Peyer's patch (tissue), 4 donors: ENCODE measurements around the gene XKR7. TPM values are rescaled to one million over a fixed set of nuclear protein-coding genes. Genes with fewer than 3 reads are reported as not detected.

Experiments
- DNase-seq, 3 donors: peaks; one replicate each; pipeline ENCODE4 v3.0.0-alpha.2; 2017 to 2019
- H3K27ac ChIP-seq, 4 donors: fragments of 200-600 bp; sonication (generic); one replicate each; pipeline ENCODE4 v1.5.1; 2016 to 2019
- H3K27me3 ChIP-seq, 2 donors: fragments of 200-600 bp; sonication (generic); one replicate each; pipeline ENCODE4 v1.5.1; 2019
- H3K36me3 ChIP-seq, 3 donors: fragments of 200-600 bp; sonication (generic); one replicate each; pipeline ENCODE4 v1.5.1; 2016 to 2019
- H3K4me1 ChIP-seq, 4 donors: fragments of 200-600 bp; sonication (generic); one replicate each; pipeline ENCODE4 v1.5.1; 2016 to 2019
- H3K4me3 ChIP-seq, 4 donors: fragments of 200-600 bp; sonication (generic); 1 replicate in 3 of 4; 2 replicates in 1 of 4; pipeline ENCODE4 v1.5.1; 2016 to 2019; ENCODE audit warnings: mild to moderate bottlenecking in 1 of 4
- H3K9me3 ChIP-seq, 4 donors: fragments of 200-600 bp; sonication (generic); one replicate each; pipeline ENCODE4 v1.5.1; 2016 to 2019; ENCODE audit warnings: mild to moderate bottlenecking in 1 of 4
- CTCF ChIP-seq, 6 experiments: fragments of 450-650 bp in 4 of 6; fragments of 200-600 bp in 2 of 6; sonication (generic) in 1 of 6; IDR thresholded peaks; one replicate each; pipeline ENCODE4 v1.5.1; 2017 to 2019; ENCODE audit warnings: antibody characterized with exemption in 6 of 6, mild to moderate bottlenecking in 3 of 6, moderate library complexity in 1 of 6
- POLR2A ChIP-seq, 2 donors: fragments of 450-650 bp; IDR thresholded peaks; one replicate each; pipeline ENCODE4 v1.5.1; 2017; ENCODE audit warnings: antibody characterized with exemption in 2 of 2, mild to moderate bottlenecking in 2 of 2, moderate library complexity in 2 of 2
- total RNA-seq, 4 donors: library from RNA; depleted of rRNA; stranded (reverse); fragments of >200 nt; gene quantifications; one replicate each; pipeline ENCODE4 v1.1.0, GENCODE V29; 2016

Gene XKR7
- total RNA-seq, 4 donors from 2014 or later: 0.38 TPM; not detected in 3

GRCh38 chr20:31922181-31922580 is 45.8 kb upstream of the XKR7 start:
- Histone ChIP-seq H3K4me1 (no peaks in the 10 kb centered on the region), H3K9me3 (no peaks in the 10 kb centered on the region), H3K27me3 (no peaks in the 10 kb centered on the region), H3K27ac (no peak overlapping the region), H3K4me3 (no peak overlapping the region), H3K36me3 (no peaks in the 10 kb centered on the region)
- no peak for DNase-seq
- TF ChIP-seq POLR2A (IDR thresholded peaks at IDR 0.05) (no peak), CTCF (IDR thresholded peaks at IDR 0.05) (no peak)

GRCh38 chr20:31922588-31922987 is 45.4 kb upstream of the XKR7 start:
- no peak for DNase-seq
- no peaks in the 10 kb centered on the region for H3K9me3 ChIP-seq
- TF ChIP-seq CTCF (IDR thresholded peaks at IDR 0.05): no peak

GRCh38 chr20:31923388-31924331 is 44.3 kb upstream of the XKR7 start:
- no peaks in the 10 kb centered on the region for H3K36me3 ChIP-seq
- no peak overlapping the region for H3K27ac ChIP-seq
- no peak overlapping the region for H3K4me3 ChIP-seq
- DNase-seq: no peak
- H3K27me3 ChIP-seq: no peaks in the 10 kb centered on the region
- H3K4me1 ChIP-seq: no peaks in the 10 kb centered on the region
- TF ChIP-seq CTCF (IDR thresholded peaks at IDR 0.05): no peak
- no peak for TF ChIP-seq POLR2A (IDR thresholded peaks at IDR 0.05)
- no peaks in the 10 kb centered on the region for H3K9me3 ChIP-seq

More at GRCh38 chr20:31922588-31922987, 45.4 kb upstream of the XKR7 start:
- no peaks in the 10 kb centered on the region for H3K27me3 ChIP-seq
- no peaks in the 10 kb centered on the region for H3K4me1 ChIP-seq
- H3K4me3 ChIP-seq: no peak overlapping the region
- no peak overlapping the region for H3K27ac ChIP-seq
- no peaks in the 10 kb centered on the region for H3K36me3 ChIP-seq

- DNase-seq: no peak
- no peak for TF ChIP-seq POLR2A (IDR thresholded peaks at IDR 0.05)
- no peak for TF ChIP-seq CTCF (IDR thresholded peaks at IDR 0.05)
- no peak overlapping the region for H3K4me3 ChIP-seq
Observed at GRCh38 chr20:31924561-31924960, 43.4 kb upstream of the XKR7 start.

GRCh38 chr20:31925631-31926030 is 42.3 kb upstream of the XKR7 start:
- no peaks in the 10 kb centered on the region for H3K4me1 ChIP-seq
- H3K9me3 ChIP-seq: no peaks in the 10 kb centered on the region
- TF ChIP-seq CTCF (IDR thresholded peaks at IDR 0.05) (no peak), POLR2A (IDR thresholded peaks at IDR 0.05) (no peak)
- no peak for DNase-seq
- no peaks in the 10 kb centered on the region for H3K36me3 ChIP-seq
- H3K27me3 ChIP-seq: no peaks in the 10 kb centered on the region
- H3K27ac ChIP-seq: no peak overlapping the region
- no peak overlapping the region for H3K4me3 ChIP-seq

More at GRCh38 chr20:31924561-31924960, 43.4 kb upstream of the XKR7 start:
- no peaks in the 10 kb centered on the region for H3K27me3 ChIP-seq
- no peaks in the 10 kb centered on the region for H3K4me1 ChIP-seq
- H3K9me3 ChIP-seq: no peaks in the 10 kb centered on the region
- H3K36me3 ChIP-seq: no peaks in the 10 kb centered on the region
- H3K27ac ChIP-seq: no peak overlapping the region
